Measurements from ENCODE around the gene ANKH. TPM values are rescaled to one million over a fixed set of nuclear protein-coding genes. Genes with fewer than 3 reads are reported as not detected.

ANKH gene
- total and polyA plus RNA-seq, 10 of the 15 experiments (the other 5 are each of a cell fraction or from before 2014, with no cell fraction given), result 2.1 to 43.9 (median 14.4) TPM

GRCh38 chr5:14818931-14819790 is 52.4 kb downstream of the ANKH start:
- TF ChIP-seq ZBTB11 (CRISPR knock-in tag; IDR thresholded peaks at IDR 0.05) (no peak), PAX8 (IDR thresholded peaks at IDR 0.05) (no peak), ETV6 (conservative IDR thresholded peaks at IDR 0.05 in 1 of 2, IDR thresholded peaks at IDR 0.05 in 1 of 2; ENCODE audit: borderline replicate concordance in 1 of 2, low read depth in 1 of 2) (no peak), YY1 (IDR thresholded peaks at IDR 0.05; ENCODE audit: low read depth, low read length) (no peak), MAX (IDR thresholded peaks at IDR 0.05; ENCODE audit: low read depth, low read length) (no peak), BCL11A (IDR thresholded peaks at IDR 0.05; ENCODE audit: low read depth, low read length) (no peak), BMI1 (IDR thresholded peaks at IDR 0.05; ENCODE audit: borderline replicate concordance) (no peak), POLR2A (IDR thresholded peaks at IDR 0.05; ENCODE audit: low read depth, low read length) (no peak), RUNX3 (IDR thresholded peaks at IDR 0.05; ENCODE audit: low read length) (no peak)
- in situ Hi-C loops (cut with MboI), result no loop called here
- Histone ChIP-seq H3K27me3 (replicated peaks in 1 of 2; ENCODE audit: control insufficient read depth in 2 of 2, insufficient read depth in 2 of 2, low read length in 1 of 2) (no peaks in the 10 kb centered on the region), H4K20me1 (ENCODE audit: control insufficient read depth, insufficient read depth) (no peaks in the 10 kb centered on the region), H2AFZ (ENCODE audit: control insufficient read depth, low read depth, low read length) (no peak overlapping the region), H3K9me3 (replicated peaks; ENCODE audit: control insufficient read depth, insufficient read depth, low read length) (no peaks in the 10 kb centered on the region), H3K4me1 (ENCODE audit: control insufficient read depth, insufficient read depth, low read length) (peaks cover 4% of the 10 kb centered on the region; the same call in 1 of the 2 replicates), H3K36me3 (ENCODE audit: control insufficient read depth in 2 of 2, insufficient read depth in 2 of 2, low read length in 1 of 2) (no peaks in the 10 kb centered on the region), H3K4me2 (ENCODE audit: control insufficient read depth, insufficient read depth) (no peak overlapping the region; the same call in 1 of the 2 replicates), H3K9ac (ENCODE audit: control insufficient read depth, insufficient read depth, low read length) (no peak overlapping the region), H3K27ac (ENCODE audit: control insufficient read depth, insufficient read depth) (no peak overlapping the region), H3K79me2 (ENCODE audit: control insufficient read depth, insufficient read depth, low read length) (no peaks in the 10 kb centered on the region), H3K4me3 (no peak overlapping the region)
- DNase-seq (ENCODE audit: low read depth, low spot score) (no peak), FAIRE-seq (no peak), ATAC-seq (peak; percentile 62)
- 26% methylated on average over 14 of the region's 14 CpGs for WGBS (ENCODE audit: insufficient coverage, insufficient replicate concordance, low lambda C conversion rate, missing lambda C conversion rate)
- SMC1A ChIA-PET (ENCODE audit: uncharacterized antibody, unreplicated experiment), result interaction anchor here (1.4 to 3.0 kb wide), 3 partner anchors 10 to 13 kb away, joined by 5 to 8 read pairs (median 5); no protein-coding TSS in a partner anchor
- no TSS peak for BruUV-seq (replicated peaks)
- POLR2A ChIA-PET, result interaction anchor here (0.9 to 1.6 kb wide), 4 partner anchors 8 to 30 kb away, joined by 3 to 6 read pairs (median 4); no protein-coding TSS in a partner anchor
- intact Hi-C loops (cut with micrococcal nuclease; ENCODE audit: unreplicated experiment), result no loop called here
- RAD21 ChIA-PET (ENCODE audit: unreplicated experiment), result interaction anchor here (0.7 kb wide), 1 partner anchor 9 kb away, joined by 3 read pairs; no protein-coding TSS in a partner anchor
- CTCF ChIA-PET, result interaction anchor here (1.5 to 2.1 kb wide), 4 partner anchors 9 to 92 kb away, joined by 4 to 6 read pairs (median 4); no protein-coding TSS in a partner anchor

Data from GM12878 (cell line).